WTC11 (cell line): Measurements from ENCODE around the gene ARAP2. TPM values are rescaled to one million over a fixed set of nuclear protein-coding genes. Genes with fewer than 3 reads are reported as not detected.

Experiments
- ATAC-seq: fragments of 200-7000 bp; cut with Tn5 transposase; 2 replicates; pipeline ENCODE4 v1.10.0; 2021; ENCODE audit warnings: mild to moderate bottlenecking, moderate library complexity
- CTCF ChIA-PET: fragments of 300-600 bp; sonication (Branson Sonifier 250); formaldehyde crosslinking; loops from one replicate; lab custom pipeline; 2021; ENCODE audit warnings: antibody characterized with exemption; lab: Charles Lee
- POLR2A ChIA-PET: fragments of 350-600 bp; sonication (Branson Sonifier 250); formaldehyde crosslinking; loops from one replicate; lab custom pipeline; 2021; ENCODE audit warnings: antibody characterized with exemption; lab: Charles Lee
- DNase-seq: peaks from one replicate; pipeline ENCODE4 v3.0.0; 2021; ENCODE audit warnings: low spot score
- H3K27ac Mint-ChIP-seq: 2 replicates; pipeline ENCODE4 v1.8.0; 2021; ENCODE audit warnings: mixed read lengths
- H3K27me3 Mint-ChIP-seq: 2 replicates; pipeline ENCODE4 v1.8.0; 2021; ENCODE audit warnings: low read depth, mild to moderate bottlenecking, moderate library complexity, mixed read lengths
- H3K36me3 Mint-ChIP-seq: 2 replicates; pipeline ENCODE4 v1.8.0; 2021; ENCODE audit warnings: mixed read lengths
- H3K4me1 Mint-ChIP-seq: 2 replicates; pipeline ENCODE4 v1.8.0; 2022; ENCODE audit warnings: mixed read lengths
- H3K4me3 Mint-ChIP-seq: 2 replicates; pipeline ENCODE4 v1.8.0; 2021; ENCODE audit warnings: mild to moderate bottlenecking, moderate library complexity, mixed read lengths
- H3K9me3 Mint-ChIP-seq: 2 replicates; pipeline ENCODE4 v1.8.0; 2021; ENCODE audit warnings: mixed read lengths
- ATF1 ChIP-seq: sonication (generic); formaldehyde crosslinking; IDR thresholded peaks from 2 replicates; pipeline ENCODE4 v1.8.1; 2023; ENCODE audit warnings: mild to moderate bottlenecking, moderate library complexity, missing genetic modification reagents
- CREM ChIP-seq: sonication (generic); formaldehyde crosslinking; IDR thresholded peaks from 2 replicates; pipeline ENCODE4 v1.8.1; 2022; ENCODE audit warnings: mild to moderate bottlenecking, missing genetic modification reagents, moderate library complexity
- GRHL2 ChIP-seq: fragments of 250-450 bp; sonication (Bioruptor Pico); IDR thresholded peaks from 2 replicates; pipeline ENCODE4 v1.8.0; 2022; ENCODE audit warnings: mild to moderate bottlenecking, moderate library complexity; ENCODE audit not compliant: insufficient replicate concordance, severe bottlenecking
- GTF2I ChIP-seq: fragments of 250-450 bp; sonication (Bioruptor Pico); conservative IDR thresholded peaks from 2 replicates; pipeline ENCODE4 v1.4.0; 2021; ENCODE audit warnings: mild to moderate bottlenecking
- IRF1 ChIP-seq: sonication (generic); formaldehyde crosslinking; IDR thresholded peaks from 2 replicates; pipeline ENCODE4 v1.8.0; 2023; ENCODE audit warnings: missing genetic modification reagents
- MAX ChIP-seq: sonication (generic); formaldehyde crosslinking; IDR thresholded peaks from 2 replicates; pipeline ENCODE4 v1.8.0; 2022; ENCODE audit warnings: mild to moderate bottlenecking, missing genetic modification reagents
- MLX ChIP-seq: sonication (generic); formaldehyde crosslinking; IDR thresholded peaks from 2 replicates; pipeline ENCODE4 v1.8.1; 2023; ENCODE audit warnings: mild to moderate bottlenecking, missing genetic modification reagents, moderate library complexity
- TCF7 ChIP-seq: sonication (generic); formaldehyde crosslinking; IDR thresholded peaks from 2 replicates; pipeline ENCODE4 v1.8.0; 2022; ENCODE audit warnings: mild to moderate bottlenecking, low read depth, missing genetic modification reagents, moderate library complexity
- TP53 ChIP-seq: sonication (generic); formaldehyde crosslinking; IDR thresholded peaks from 2 replicates; pipeline ENCODE4 v1.8.1; 2023; ENCODE audit warnings: mild to moderate bottlenecking, missing genetic modification reagents
- ZBTB21 ChIP-seq: sonication (generic); formaldehyde crosslinking; IDR thresholded peaks from 2 replicates; pipeline ENCODE4 v1.8.1; 2023; ENCODE audit warnings: mild to moderate bottlenecking, missing genetic modification reagents, borderline replicate concordance
- ZNF138 ChIP-seq: sonication (generic); formaldehyde crosslinking; conservative IDR thresholded peaks from 2 replicates; pipeline ENCODE4 v1.8.1; 2022; ENCODE audit warnings: mild to moderate bottlenecking, moderate library complexity, missing genetic modification reagents
- ZNF232 ChIP-seq: sonication (generic); formaldehyde crosslinking; IDR thresholded peaks from 2 replicates; pipeline ENCODE4 v1.8.0; 2022; ENCODE audit warnings: mild to moderate bottlenecking, missing genetic modification reagents
- ZNF317 ChIP-seq: sonication (generic); formaldehyde crosslinking; IDR thresholded peaks from 2 replicates; pipeline ENCODE4 v1.8.1; 2023; ENCODE audit warnings: low read depth, mild to moderate bottlenecking, moderate library complexity, missing genetic modification reagents, borderline replicate concordance
- ZNF396 ChIP-seq: fragments of 250-450 bp; sonication (Bioruptor Pico); IDR thresholded peaks from 2 replicates; pipeline ENCODE4 v1.8.0; 2021; ENCODE audit warnings: mild to moderate bottlenecking, moderate library complexity, borderline replicate concordance
- total RNA-seq: library from RNA; stranded (reverse); gene quantifications from 3 replicates; pipeline ENCODE4 v1.2.3, GENCODE V29; 2021
- TF ChIP-seq, protein P1 (sequence below): sonication (generic); formaldehyde crosslinking; IDR thresholded peaks from 2 replicates; pipeline ENCODE4 v1.8.1; 2023; ENCODE audit warnings: mild to moderate bottlenecking, missing genetic modification reagents
- TF ChIP-seq, protein P2 (sequence below): sonication (generic); formaldehyde crosslinking; IDR thresholded peaks from 2 replicates; pipeline ENCODE4 v1.8.1; 2023; ENCODE audit warnings: mild to moderate bottlenecking, moderate library complexity, missing genetic modification reagents
- TF ChIP-seq, protein P3 (sequence below): fragments of 250-450 bp; sonication (Bioruptor Pico); IDR thresholded peaks from 2 replicates; pipeline ENCODE4 v1.9.0; 2021; ENCODE audit warnings: mild to moderate bottlenecking
- TF ChIP-seq, protein P4 (sequence below): fragments of 250-450 bp; sonication (Bioruptor Pico); IDR thresholded peaks from 2 replicates; pipeline ENCODE4 v1.8.0; 2021; ENCODE audit warnings: mild to moderate bottlenecking
- TF ChIP-seq, protein P5 (sequence below): sonication (generic); formaldehyde crosslinking; IDR thresholded peaks from 2 replicates; pipeline ENCODE4 v1.8.1; 2023; ENCODE audit warnings: mild to moderate bottlenecking, missing genetic modification reagents, moderate library complexity

Gene ARAP2
- total RNA-seq, 1 experiment from 2014 or later = 1.0 TPM

- Mint-ChIP-seq H3K9me3 (no peaks in the 10 kb centered on the region), H3K27me3 (no peaks in the 10 kb centered on the region), H3K4me3 (no peak overlapping the region), H3K4me1 (peaks cover 10% of the 10 kb centered on the region), H3K27ac (no peak overlapping the region)
- no peak for ATAC-seq
- POLR2A ChIA-PET = no interaction called here
- CTCF ChIA-PET = no interaction called here
- DNase-seq = no peak
- no peak for TF ChIP-seq ZNF317
- TF ChIP-seq, protein P1, sequence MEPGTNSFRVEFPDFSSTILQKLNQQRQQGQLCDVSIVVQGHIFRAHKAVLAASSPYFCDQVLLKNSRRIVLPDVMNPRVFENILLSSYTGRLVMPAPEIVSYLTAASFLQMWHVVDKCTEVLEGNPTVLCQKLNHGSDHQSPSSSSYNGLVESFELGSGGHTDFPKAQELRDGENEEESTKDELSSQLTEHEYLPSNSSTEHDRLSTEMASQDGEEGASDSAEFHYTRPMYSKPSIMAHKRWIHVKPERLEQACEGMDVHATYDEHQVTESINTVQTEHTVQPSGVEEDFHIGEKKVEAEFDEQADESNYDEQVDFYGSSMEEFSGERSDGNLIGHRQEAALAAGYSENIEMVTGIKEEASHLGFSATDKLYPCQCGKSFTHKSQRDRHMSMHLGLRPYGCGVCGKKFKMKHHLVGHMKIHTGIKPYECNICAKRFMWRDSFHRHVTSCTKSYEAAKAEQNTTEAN (CRISPR knock-in tag) = no peak
- TF ChIP-seq TP53 (CRISPR knock-in tag) = no peak
- TF ChIP-seq, protein P2, sequence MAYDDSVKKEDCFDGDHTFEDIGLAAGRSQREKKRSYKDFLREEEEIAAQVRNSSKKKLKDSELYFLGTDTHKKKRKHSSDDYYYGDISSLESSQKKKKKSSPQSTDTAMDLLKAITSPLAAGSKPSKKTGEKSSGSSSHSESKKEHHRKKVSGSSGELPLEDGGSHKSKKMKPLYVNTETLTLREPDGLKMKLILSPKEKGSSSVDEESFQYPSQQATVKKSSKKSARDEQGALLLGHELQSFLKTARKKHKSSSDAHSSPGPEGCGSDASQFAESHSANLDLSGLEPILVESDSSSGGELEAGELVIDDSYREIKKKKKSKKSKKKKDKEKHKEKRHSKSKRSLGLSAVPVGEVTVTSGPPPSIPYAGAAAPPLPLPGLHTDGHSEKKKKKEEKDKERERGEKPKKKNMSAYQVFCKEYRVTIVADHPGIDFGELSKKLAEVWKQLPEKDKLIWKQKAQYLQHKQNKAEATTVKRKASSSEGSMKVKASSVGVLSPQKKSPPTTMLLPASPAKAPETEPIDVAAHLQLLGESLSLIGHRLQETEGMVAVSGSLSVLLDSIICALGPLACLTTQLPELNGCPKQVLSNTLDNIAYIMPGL (CRISPR knock-in tag) = no peak
- no peak for TF ChIP-seq IRF1 (CRISPR knock-in tag)
- TF ChIP-seq ATF1 (CRISPR knock-in tag) = no peak
- TF ChIP-seq, protein P3, sequence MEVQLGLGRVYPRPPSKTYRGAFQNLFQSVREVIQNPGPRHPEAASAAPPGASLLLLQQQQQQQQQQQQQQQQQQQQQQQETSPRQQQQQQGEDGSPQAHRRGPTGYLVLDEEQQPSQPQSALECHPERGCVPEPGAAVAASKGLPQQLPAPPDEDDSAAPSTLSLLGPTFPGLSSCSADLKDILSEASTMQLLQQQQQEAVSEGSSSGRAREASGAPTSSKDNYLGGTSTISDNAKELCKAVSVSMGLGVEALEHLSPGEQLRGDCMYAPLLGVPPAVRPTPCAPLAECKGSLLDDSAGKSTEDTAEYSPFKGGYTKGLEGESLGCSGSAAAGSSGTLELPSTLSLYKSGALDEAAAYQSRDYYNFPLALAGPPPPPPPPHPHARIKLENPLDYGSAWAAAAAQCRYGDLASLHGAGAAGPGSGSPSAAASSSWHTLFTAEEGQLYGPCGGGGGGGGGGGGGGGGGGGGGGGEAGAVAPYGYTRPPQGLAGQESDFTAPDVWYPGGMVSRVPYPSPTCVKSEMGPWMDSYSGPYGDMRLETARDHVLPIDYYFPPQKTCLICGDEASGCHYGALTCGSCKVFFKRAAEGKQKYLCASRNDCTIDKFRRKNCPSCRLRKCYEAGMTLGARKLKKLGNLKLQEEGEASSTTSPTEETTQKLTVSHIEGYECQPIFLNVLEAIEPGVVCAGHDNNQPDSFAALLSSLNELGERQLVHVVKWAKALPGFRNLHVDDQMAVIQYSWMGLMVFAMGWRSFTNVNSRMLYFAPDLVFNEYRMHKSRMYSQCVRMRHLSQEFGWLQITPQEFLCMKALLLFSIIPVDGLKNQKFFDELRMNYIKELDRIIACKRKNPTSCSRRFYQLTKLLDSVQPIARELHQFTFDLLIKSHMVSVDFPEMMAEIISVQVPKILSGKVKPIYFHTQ (CRISPR knock-in tag) = no peak
- TF ChIP-seq ZNF232 = no peak
- TF ChIP-seq, protein P4, sequence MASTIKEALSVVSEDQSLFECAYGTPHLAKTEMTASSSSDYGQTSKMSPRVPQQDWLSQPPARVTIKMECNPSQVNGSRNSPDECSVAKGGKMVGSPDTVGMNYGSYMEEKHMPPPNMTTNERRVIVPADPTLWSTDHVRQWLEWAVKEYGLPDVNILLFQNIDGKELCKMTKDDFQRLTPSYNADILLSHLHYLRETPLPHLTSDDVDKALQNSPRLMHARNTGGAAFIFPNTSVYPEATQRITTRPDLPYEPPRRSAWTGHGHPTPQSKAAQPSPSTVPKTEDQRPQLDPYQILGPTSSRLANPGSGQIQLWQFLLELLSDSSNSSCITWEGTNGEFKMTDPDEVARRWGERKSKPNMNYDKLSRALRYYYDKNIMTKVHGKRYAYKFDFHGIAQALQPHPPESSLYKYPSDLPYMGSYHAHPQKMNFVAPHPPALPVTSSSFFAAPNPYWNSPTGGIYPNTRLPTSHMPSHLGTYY (CRISPR knock-in tag) = no peak
- no peak for TF ChIP-seq GRHL2 (CRISPR knock-in tag)
- TF ChIP-seq MAX (CRISPR knock-in tag) = no peak
- no peak for TF ChIP-seq GTF2I (CRISPR knock-in tag)
- TF ChIP-seq ZNF138 (CRISPR knock-in tag) = no peak
- TF ChIP-seq, all 79 proteins: peak for 0
- H3K36me3 Mint-ChIP-seq = no peaks in the 10 kb centered on the region
Measured at GRCh38 chr4:36053930-36054329, 190.4 kb downstream of the ARAP2 start.

- TF ChIP-seq MLX (no peak), TCF7 (CRISPR knock-in tag) (no peak), ZNF396 (no peak), ZBTB21 (CRISPR knock-in tag) (no peak), TP53 (CRISPR knock-in tag) (no peak), CREM (CRISPR knock-in tag) (no peak)
- TF ChIP-seq, protein P5, sequence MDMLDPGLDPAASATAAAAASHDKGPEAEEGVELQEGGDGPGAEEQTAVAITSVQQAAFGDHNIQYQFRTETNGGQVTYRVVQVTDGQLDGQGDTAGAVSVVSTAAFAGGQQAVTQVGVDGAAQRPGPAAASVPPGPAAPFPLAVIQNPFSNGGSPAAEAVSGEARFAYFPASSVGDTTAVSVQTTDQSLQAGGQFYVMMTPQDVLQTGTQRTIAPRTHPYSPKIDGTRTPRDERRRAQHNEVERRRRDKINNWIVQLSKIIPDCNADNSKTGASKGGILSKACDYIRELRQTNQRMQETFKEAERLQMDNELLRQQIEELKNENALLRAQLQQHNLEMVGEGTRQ (CRISPR knock-in tag) = no peak
- H3K27me3 Mint-ChIP-seq = no peaks in the 10 kb centered on the region
Measured at GRCh38 chr4:36051634-36052033, 192.7 kb downstream of the ARAP2 start.

More at GRCh38 chr4:36051634-36052033, 192.7 kb downstream of the ARAP2 start:
- H3K4me1 Mint-ChIP-seq = peaks cover 10% of the 10 kb centered on the region
- CTCF ChIA-PET = no interaction called here
- no peak overlapping the region for H3K27ac Mint-ChIP-seq
- H3K36me3 Mint-ChIP-seq = no peaks in the 10 kb centered on the region
- no peak for ATAC-seq
- POLR2A ChIA-PET = no interaction called here
- H3K9me3 Mint-ChIP-seq = no peaks in the 10 kb centered on the region
- DNase-seq = no peak
- H3K4me3 Mint-ChIP-seq = no peak overlapping the region
